IPS DF 4.7 (cell line): ENCODE results near the gene NCOA3.
"Not testable (repeated sequence)": the region's sequence is repeated elsewhere in the genome, so short reads cannot be mapped to it uniquely, and the experiment has no call there.

ENCODE experiments used
- DNase-seq: peaks from one replicate; pipeline ENCODE4 v3.0.0-alpha.2; 2013; ENCODE audit warnings: low spot score; ENCODE audit errors: extremely low read depth

NCOA3 gene

DNA sequence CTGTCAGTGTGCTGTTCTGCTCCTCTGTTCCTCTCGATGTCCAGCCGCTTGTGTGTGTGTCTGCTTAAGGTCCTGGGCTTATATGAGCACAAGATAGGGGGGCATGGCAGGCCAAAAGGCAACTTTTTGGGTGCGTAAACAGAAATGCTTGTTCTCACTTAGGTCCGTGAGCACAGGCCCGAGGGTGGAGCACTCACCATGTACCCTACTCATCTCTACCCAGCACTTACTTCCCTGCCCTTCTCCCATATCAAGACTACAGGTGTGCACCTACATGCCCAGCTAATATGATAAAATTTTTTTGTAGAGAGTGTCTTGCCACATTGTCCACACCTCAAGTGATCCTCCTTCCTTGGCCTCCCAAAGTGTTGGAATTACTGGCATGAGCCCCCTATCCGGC, 34.3 kb downstream of the NCOA3 start:
- no peak for DNase-seq

DNA sequence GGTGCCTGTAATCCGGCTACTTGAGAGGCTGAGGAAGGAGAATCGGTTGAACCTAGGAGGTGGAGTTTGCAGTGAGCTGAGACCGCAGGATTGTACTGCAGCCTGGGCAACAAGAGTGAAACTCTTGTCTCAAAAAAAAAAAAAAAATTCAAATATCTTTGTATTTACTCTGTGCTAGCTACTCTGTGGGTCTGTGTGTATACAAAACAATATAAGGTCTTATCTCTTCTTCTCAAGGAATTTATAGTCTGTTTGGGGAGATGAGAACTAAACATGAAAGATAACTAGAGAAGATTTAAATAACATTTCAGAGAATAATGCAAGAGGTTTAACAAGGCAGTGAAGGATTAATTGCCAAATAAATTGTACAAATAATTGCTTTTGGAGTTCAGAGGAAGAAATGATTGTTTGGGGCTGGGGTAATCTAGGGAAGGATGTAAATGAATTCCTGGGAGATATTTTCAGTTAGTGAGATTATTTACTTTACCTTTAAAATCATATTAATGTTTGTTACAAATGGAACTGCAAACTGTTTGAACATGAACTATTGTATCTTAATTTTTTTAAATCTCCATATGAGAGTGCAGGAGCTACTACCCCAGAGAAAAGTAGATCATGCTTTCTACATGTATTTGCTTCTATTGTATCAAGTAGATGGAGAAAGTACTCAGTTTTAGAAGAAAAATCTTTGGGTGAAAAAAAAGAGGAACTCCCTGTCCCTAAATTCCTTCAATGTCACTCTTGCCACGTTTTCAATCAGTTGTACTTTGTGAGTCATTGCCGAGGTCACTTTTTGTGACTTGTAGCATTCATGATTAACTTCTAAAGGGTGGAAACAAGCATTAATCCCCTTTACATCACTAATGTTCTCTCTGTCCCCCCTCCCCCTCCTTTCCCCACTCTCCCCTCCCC, 39.0 kb downstream of the NCOA3 start:
- DNase-seq, result no peak

DNA sequence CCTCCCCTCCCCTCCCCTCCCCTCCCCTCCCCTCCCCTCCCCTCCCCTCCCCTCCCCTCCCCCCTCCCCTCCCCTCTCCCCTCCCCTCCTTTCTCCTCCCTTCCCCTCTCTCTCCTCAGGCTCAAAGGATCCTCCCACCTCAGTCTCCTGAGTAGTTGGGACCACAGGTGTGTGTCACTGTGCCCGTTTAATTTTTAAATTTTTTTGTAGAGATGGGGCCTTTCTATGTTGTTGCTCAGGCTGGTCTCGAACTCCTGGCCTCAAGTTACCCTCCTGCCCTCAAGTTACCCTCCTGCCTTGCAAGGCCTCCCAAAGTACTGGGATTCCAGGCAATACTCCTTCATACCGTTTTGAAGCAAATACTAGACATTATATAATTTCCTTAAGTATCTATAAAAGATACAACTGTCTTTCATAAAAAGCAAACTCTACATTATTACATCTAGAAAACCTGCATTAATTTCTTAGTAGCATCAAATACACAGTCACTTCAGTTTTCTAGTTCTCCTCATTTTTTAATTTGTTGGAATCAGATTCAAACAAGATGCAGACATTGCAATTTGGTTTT, 39.8 kb downstream of the NCOA3 start:
- no peak for DNase-seq

DNA sequence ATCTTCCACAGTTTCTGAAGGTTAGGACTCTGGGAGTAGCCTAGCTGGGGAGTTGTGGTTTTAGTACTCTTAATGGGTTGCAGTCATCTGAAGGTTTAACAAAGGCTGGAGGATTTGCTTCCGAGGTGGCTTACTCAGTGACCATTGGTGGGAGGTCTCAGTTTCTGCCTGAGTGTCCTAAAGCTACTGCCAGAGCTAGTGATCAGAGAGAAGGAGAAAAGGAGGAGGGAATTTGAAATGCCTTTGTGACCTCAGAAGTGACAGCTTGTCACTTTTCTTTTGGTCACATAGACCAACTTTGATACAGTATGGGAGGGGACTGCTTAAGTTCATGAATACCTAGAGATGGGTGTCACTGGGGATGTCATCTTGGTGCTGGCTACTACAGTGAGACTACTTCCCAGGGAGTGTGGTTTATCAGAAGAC, 41.3 kb downstream of the NCOA3 start:
- no peak for DNase-seq

DNA sequence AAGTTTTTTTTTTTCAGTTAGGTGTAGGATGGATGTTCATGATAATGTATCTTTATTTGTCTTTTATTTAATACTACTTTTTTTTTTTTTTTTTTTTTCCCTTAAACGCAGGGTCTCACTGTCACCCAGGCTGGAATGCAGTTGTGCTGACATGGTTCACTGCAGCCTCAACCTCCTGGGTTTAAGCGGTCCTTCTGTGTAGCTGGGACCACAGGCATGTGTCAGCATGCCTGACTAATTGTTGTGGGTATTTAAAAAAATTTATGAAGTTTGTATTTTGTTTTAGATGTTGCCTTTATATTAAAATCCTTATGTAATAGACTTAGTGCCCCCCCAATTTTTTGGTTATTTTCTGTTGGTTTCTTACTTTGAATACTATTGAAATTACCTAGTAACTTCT, 42.6 kb downstream of the NCOA3 start:
- DNase-seq, result no peak

DNA sequence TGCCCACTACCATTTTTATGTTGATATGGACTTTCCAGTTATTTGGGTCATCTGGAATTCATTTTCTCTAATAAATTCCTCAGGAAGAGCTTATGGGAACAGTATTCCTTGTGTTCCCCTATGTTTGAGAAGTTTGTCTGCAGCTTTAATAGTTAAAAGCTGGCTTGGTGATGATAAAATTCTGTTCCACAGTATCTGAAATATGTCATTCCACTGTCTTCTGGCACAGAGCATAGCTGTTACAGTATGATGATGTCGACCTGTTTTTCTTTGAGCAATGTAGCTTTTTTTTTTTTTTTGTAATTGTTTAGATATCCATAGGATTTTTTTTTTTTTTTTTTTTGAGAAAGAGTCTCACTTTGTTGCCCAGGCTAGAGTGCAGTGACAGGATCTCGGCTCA, 43.2 kb downstream of the NCOA3 start:
- DNase-seq, result no peak

DNA sequence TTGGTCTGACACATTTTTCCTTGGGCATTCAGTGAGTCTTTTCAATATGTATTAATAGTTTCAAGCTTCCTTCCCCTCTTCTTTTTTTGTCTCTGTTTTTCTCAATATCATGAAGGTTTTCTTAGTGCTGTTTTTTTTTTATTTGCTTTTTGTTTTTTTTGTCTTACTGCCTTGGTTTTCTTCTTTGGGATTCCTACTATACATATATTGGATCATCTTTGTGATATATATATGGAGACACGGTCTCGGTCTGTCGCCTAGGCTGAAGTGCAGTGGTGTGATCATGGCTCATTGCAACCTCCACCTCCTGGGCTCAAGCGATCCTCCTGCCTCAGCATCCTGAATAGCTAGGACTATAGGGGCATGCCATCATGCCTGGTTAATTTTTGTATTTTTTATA, 43.8 kb downstream of the NCOA3 start:
- DNase-seq, result no peak

DNA sequence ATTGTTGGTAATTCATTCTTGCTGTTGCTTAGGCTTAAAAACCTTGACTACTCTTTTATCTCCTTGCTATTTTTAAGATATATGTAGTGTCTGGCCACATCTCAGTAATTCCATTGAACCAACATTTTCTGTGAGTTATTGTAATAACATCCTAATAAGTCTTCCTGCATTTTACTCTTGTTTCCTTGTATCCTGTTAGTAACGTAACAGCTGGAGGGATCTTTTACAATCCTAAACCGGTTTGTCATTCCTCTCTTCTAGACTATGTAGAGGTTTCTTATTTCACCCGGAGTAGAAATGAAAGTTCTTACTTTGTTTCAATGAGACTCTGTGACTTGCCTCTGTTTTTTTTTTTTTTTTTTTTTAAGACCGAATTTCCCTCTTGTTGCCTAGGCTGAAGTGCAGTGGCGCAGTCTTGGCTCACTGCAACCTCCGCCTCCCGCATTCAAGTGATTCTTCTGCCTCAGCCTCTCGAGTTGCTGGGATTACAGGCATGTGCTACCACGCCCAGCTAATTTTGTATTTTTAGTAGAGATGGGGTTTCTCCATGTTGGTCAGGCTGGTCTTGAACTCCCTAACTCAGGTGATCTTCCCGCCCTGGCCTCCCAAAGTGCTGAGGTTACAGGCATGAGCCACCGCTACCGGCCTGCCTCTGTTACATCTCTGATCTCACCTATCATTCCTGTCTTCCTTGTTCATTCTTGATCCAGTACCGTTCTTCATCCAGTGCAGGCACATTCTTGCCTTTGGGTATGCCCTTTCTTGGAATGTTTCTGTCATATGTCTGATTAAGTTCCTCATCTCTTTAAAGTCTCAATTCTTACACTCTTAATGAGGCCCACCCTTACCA, 44.7 kb downstream of the NCOA3 start:
- no peak for DNase-seq

DNA sequence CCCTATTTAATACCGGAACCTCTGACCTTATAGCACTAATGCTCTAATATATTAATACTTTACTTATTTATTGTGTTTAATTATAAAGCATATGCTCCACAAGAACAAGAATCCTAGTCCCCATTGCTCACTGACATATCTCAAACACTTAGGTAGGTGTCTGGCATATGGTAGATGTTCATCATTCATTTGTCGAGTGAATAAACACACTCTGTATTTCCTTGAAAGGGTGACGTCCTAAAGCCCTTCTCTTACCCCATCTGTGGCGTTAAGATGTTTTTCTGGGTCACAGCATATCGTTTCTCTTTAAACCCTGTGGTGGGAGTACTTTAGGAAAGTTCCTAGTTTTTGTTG, 45.3 kb downstream of the NCOA3 start:
- DNase-seq, result no peak

DNA sequence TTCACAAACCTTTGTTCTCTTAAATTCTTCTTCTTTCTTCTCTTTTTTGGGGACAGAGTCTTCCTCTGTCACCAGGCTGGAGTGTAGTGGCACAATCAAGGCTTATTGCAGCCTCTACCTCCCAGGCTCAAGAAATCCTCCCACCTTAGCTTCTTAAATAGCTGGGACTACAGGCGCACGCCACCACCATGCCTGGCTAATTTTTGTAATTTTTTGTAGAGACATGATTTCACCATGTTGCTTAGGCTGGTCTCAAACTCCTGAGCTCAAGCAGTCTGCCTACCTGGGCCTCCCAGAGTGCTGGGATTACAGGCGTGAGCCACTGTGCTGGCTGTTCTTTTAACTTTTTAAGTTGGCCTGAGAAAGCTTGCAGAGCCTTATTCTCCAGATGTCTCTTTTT, 48.0 kb downstream of the NCOA3 start:
- no peak for DNase-seq

DNA sequence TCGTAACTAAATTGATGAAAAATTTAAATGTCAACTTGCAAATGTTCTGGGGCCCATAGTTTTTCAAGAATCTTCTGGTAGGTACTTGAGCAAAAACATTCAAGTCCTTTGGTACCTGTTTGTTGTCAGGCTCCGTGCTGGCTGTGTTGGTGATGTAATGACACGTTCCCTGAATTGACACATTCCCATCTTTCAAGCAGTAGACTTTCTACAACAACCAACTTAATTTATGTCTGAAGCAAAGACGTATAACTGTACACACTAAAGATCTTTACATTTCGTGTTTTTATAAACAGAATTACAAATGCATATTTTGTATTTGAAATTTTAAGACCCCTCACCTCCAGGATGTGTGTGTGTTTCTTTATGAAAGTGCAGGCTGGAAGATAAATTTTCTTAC, 49.5 kb downstream of the NCOA3 start:
- no peak for DNase-seq

DNA sequence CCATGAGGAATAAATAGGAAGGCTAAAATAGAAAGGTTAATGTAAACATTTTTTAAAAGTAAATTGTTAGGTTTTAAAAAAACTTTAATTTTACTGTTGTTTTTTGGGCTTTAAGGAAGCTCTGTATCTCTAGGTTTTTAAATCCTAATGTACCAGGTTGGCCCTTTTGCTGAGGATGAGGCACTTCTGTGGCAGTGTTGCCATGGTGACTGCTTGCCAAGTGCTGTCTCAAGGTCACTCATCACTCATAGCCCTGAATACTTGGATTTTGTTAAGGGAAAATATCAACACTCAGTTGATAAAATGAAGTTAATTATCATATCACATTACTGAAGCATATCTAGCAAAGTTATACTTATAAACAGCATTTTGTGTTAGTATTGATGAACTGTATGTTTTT, 50.2 kb downstream of the NCOA3 start:
- DNase-seq, result no peak

DNA sequence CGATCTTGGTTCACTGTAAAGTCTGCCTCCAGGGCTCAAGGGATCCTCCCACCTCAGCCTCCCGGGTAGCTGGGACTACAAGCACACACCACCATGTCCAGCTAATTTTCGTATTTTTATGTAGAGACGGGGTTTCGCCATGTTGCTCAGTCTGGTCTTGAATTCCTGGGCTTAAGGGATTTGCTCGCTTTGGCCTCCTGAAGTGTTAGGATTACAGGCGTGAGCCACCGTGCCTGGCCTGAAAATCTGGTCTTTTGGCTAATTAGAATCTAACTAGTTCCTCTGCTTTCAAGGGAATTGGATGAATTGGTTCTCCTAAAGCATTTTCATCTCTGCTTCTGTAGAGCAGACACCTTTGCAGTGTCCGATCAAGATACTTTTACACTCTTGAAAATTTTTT, 51.3 kb downstream of the NCOA3 start:
- no peak for DNase-seq

DNA sequence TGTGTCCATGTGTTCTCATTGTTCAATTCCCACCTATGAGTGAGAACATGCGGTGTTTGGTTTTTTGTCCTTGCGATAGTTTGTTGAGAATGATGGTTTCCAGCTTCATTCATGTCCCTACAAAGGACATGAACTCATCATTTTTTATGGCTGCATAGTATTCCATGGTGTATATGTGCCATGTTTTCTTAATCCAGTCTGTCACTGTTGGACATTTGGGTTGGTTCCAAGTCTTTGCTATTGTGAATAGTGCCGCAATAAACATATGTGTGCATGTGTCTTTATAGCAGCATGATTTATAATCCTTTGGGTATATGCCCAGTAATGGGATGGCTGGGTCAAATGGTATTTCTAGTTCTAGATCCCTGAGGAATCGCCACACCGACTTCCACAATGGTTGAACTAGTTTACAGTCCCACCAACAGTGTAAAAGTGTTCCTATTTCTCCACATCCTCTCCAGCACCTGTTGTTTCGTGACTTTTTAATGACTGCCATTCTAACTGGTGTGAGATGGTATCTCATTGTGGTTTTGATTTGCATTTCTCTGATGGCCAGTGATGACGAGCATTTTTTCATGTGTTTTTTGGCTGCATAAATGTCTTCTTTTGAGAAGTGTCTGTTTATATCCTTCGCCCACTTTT, 52.0 kb downstream of the NCOA3 start:
- DNase-seq, result not testable (repeated sequence)

DNA sequence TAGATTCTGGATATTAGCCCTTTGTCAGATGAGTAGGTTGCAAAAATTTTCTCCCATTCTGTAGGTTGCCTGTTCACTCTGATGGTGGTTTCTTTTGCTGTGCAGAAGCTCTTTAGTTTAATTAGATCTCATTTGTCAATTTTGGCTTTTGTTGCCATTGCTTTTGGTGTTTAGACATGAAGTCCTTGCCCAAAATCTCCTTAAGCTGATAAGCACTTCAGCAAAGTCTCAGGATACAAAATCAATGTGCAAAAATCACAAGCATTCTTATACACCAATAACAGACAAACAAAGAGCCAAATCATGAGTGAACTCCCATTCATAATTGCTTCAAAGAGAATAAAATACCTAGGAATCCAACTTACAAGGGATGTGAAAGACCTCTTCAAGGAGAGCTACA, 52.6 kb downstream of the NCOA3 start:
- DNase-seq, result not testable (repeated sequence)

DNA sequence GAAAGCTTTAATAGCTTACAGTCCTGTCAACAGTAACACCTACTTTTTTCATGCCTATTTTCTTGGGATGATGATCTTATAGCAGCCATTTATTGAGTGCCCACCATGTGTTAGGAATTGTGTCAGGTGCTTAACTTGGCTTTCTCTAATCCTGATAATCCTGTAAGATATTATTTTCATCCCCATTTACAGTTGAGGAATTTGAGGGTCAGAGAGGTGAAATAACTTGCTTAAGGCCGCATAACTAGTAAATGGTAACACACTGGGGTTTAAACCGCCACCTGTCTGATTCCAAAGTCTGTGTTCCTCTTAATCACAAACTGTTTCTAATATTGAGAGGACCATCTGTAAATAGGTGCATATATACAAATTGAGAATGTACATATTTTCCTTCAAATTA, 55.5 kb downstream of the NCOA3 start:
- DNase-seq, result no peak

DNA sequence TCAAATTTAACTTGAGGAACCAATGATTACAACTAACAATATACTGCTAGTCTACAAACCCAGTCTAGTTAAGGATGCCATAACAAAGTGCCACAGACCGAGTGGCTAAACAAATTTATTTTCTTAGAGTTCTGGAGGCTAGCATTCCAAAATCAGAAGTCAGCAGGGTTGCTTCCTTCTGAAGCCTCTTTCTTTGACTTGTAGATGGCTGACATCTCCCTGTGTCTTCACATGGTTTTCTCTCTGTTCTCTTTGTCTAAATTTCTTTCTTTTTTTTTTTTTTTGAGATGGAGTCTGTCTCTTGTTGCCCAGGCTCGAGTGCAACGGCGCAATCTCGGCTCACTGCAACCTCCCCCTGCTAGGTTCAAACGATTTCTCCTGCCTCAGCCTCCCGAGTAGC, 56.1 kb downstream of the NCOA3 start:
- no peak for DNase-seq

DNA sequence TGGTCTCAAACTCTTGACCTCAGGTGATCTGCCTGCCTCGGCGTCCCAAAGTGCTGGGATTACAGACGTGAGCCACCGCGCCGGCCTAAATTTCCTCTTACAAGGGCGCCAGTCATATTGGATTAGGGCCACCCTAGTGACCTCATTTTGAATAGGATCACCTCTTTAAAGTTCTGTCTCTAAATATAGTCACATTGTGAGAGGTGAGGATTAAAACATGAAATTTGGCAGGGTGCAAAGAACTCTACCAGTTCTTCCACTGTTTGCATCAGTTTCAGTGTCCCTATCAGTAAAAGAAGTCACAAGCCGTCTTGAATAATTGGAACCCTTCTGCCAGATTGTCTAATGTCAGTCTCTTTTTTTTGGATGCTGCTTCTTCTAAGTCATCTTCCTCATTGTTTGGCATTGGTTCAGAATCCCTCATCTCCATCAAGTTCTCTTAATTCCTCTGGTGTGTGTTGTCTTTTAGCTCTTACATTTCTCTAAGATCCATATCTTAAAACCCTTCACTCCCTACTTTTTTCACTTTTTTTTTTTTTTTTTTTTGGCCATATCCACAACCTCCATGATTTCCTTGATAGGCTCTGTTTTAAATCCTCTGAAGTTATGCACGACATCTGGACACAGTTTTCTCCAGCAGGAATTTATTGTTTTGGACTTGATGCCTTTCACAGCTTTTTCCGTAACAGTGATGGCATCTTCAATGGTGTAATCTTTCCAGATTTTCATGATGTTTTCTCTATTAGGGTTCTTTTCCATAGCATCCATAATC, 56.8 kb downstream of the NCOA3 start:
- no peak for DNase-seq

DNA sequence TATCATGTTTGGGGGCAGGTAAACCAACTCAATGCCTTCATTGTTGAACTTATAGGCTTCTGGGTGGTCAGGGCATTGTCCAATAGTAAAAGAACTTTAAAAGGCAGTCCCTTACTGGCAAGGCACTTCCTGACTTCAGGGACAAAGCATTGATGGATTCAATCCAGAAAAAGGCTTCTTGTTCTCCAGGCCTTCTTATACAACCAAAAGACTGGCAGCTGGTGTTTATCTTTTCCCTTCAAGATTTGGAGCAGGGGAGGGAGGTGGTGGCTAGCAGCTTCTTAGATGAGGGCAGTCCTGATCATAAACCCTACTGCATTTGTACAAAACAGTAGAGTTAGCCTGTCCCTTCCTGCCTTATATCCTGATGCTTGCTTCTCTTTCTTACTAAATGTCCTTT, 57.5 kb downstream of the NCOA3 start:
- DNase-seq, result no peak

DNA sequence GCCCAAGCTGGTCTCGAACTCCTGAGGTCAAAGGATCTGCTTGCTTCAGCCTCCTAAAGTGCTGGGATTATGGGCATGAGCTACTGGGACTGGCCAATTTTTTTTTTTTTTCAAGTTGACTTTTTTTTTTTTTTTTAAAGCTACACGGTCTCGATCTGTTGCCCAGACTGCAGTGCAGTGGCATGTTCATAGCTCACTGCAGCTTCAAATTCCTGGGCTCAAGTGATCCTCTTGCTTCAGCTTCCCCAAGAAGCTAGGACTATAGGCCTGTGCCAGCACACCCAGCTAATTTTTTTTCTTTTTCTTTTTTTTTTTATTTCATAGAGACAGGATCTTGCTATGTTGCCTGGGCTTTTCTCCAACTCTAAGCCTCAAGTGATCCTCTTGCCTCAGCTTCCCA, 59.5 kb downstream of the NCOA3 start:
- no peak for DNase-seq
